ENCODE results near the gene IGFBPL1.

IGFBPL1 gene

DNA sequence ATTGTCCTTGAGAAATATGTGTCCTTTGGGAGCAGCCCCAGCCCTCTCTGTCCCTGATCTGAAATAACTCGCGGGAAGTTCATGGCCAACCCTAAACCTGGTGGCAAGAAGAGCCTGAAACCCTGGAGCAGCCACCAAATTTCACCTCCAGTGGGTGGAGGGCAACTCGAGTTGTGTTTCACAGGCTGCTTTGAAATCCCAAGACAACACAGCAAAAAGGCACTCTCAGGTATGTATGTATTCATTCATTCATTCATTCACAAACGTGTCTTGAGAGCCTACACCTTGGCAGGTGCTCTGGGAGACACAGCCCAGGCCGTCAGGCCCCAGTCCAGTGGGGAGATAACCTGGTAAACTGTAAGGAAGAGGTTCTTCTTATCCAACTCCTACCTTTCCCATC lies 67.4 kb downstream of the IGFBPL1 start:
- Mint-ChIP-seq H3K9me3 (no peaks in the 10 kb centered on the region), H3K27me3 (ENCODE audit: low read depth) (peaks cover 16% of the 10 kb centered on the region), H3K4me1 (peaks cover 56% of the 10 kb centered on the region)

More for the DNA sequence above, 67.4 kb downstream of the IGFBPL1 start:
- TF ChIP-seq, protein P1, sequence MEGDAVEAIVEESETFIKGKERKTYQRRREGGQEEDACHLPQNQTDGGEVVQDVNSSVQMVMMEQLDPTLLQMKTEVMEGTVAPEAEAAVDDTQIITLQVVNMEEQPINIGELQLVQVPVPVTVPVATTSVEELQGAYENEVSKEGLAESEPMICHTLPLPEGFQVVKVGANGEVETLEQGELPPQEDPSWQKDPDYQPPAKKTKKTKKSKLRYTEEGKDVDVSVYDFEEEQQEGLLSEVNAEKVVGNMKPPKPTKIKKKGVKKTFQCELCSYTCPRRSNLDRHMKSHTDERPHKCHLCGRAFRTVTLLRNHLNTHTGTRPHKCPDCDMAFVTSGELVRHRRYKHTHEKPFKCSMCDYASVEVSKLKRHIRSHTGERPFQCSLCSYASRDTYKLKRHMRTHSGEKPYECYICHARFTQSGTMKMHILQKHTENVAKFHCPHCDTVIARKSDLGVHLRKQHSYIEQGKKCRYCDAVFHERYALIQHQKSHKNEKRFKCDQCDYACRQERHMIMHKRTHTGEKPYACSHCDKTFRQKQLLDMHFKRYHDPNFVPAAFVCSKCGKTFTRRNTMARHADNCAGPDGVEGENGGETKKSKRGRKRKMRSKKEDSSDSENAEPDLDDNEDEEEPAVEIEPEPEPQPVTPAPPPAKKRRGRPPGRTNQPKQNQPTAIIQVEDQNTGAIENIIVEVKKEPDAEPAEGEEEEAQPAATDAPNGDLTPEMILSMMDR (IDR thresholded peaks at IDR 0.05; ENCODE audit: unreplicated experiment in 3 of 3): no peak
- no peak overlapping the region for H3K27ac Mint-ChIP-seq
- H3K4me3 Mint-ChIP-seq: no peak overlapping the region
- H3K36me3 Mint-ChIP-seq (ENCODE audit: low read depth): no peaks in the 10 kb centered on the region
